H1 (cell line): ENCODE measurements around the gene PLP2. TPM values are rescaled to one million over a fixed set of nuclear protein-coding genes. Genes with fewer than 3 reads are reported as not detected.

ENCODE experiments used
- CTCF ChIA-PET: fragments of 300-600 bp; sonication (Branson Sonifier 250); formaldehyde crosslinking; loops from one replicate; lab custom pipeline; 2021; ENCODE audit not compliant: partially characterized antibody; lab: Charles Lee
- POLR2A ChIA-PET: fragments of 300-600 bp; sonication (Branson Sonifier 250); formaldehyde crosslinking; loops from one replicate; lab custom pipeline; 2021; ENCODE audit warnings: inconsistent platforms; ENCODE audit not compliant: partially characterized antibody; lab: Charles Lee
- DNase-seq, 2 experiments: peaks; one replicate each; pipeline versions ENCODE4 v3.0.0 to v3.0.0-alpha.2; 2010 to 2022; ENCODE audit warnings: low spot score in 2 of 2, low read depth in 1 of 2, mixed read lengths in 1 of 2
- FAIRE-seq: peaks from 2 replicates; lab custom pipeline; 2011; peaks lifted over from hg19 to GRCh38; lab: Jason Lieb, UNC
- H2AFZ ChIP-seq: 2 replicates; pipeline ENCODE4 v1.8.1; 2012; ENCODE audit warnings: low read length, inconsistent platforms
- H2AK5ac ChIP-seq: 2 replicates; pipeline ENCODE4 v1.6.1; 2013; ENCODE audit warnings: low read depth, low read length
- H2BK120ac ChIP-seq: replicated peaks from 2 replicates; pipeline ENCODE3; 2013; ENCODE audit warnings: low read depth, low read length, inconsistent platforms
- H2BK12ac ChIP-seq: 2 replicates; pipeline ENCODE4 v1.6.1; 2013; ENCODE audit warnings: low read depth, low read length
- H2BK15ac ChIP-seq: 2 replicates; pipeline ENCODE4 v1.6.1; 2013; ENCODE audit warnings: low read length
- H2BK20ac ChIP-seq: 2 replicates; pipeline ENCODE4 v1.6.1; 2013; ENCODE audit warnings: low read length
- H2BK5ac ChIP-seq: 2 replicates; pipeline ENCODE4 v1.6.1; 2013; ENCODE audit warnings: low read depth, low read length
- H3K14ac ChIP-seq: 2 replicates; pipeline ENCODE4 v1.6.1; 2013; ENCODE audit warnings: inconsistent platforms; ENCODE audit not compliant: insufficient read length
- H3K18ac ChIP-seq: 2 replicates; pipeline ENCODE4 v1.6.1; 2013; ENCODE audit warnings: low read length; ENCODE audit errors: extremely low read depth
- H3K23ac ChIP-seq: 2 replicates; pipeline ENCODE4 v1.6.1; 2013; ENCODE audit warnings: inconsistent platforms; ENCODE audit not compliant: insufficient read length
- H3K23me2 ChIP-seq: 2 replicates; pipeline ENCODE4 v1.6.1; 2013; ENCODE audit warnings: low read depth, low read length
- H3K27ac ChIP-seq: 2 replicates; pipeline ENCODE4 v1.6.1; 2011; ENCODE audit warnings: low read depth, low read length, inconsistent platforms
- H3K27me3 ChIP-seq, 4 experiments: replicated peaks in 1 of 4; 1 replicate in 1 of 4; 2 replicates in 3 of 4; pipeline versions ENCODE4 v1.6.1 to v1.8.1; 2011 to 2013; ENCODE audit warnings: low read length in 3 of 4, mild to moderate bottlenecking in 3 of 4, inconsistent platforms in 2 of 4, mixed read lengths in 2 of 4, moderate library complexity in 1 of 4; ENCODE audit not compliant: control insufficient read depth in 3 of 4, insufficient read depth in 3 of 4; ENCODE audit errors: extremely low read depth in 1 of 4
- H3K36me3 ChIP-seq, 4 experiments: 2 replicates each; pipeline versions ENCODE4 v1.6.1 to v1.8.1; 2011 to 2013; ENCODE audit warnings: mild to moderate bottlenecking in 4 of 4, low read length in 3 of 4, moderate library complexity in 2 of 4, control low read depth in 1 of 4, inconsistent platforms in 1 of 4; ENCODE audit not compliant: insufficient read depth in 4 of 4, control insufficient read depth in 2 of 4
- H3K4ac ChIP-seq: replicated peaks from 2 replicates; pipeline ENCODE3; 2013; ENCODE audit warnings: low read length, low read depth, mixed read lengths, inconsistent platforms; ENCODE audit not compliant: insufficient read length
- H3K4me1 ChIP-seq, 4 experiments: replicated peaks in 1 of 4; 1 replicate in 1 of 4; 2 replicates in 3 of 4; pipeline versions ENCODE4 v1.6.1 to v1.8.1; 2011 to 2013; ENCODE audit warnings: low read length in 3 of 4, inconsistent platforms in 2 of 4, mixed read lengths in 1 of 4; ENCODE audit not compliant: insufficient read depth in 4 of 4, control insufficient read depth in 3 of 4
- H3K4me2 ChIP-seq, 2 experiments: 2 replicates each; pipeline versions ENCODE4 v1.6.1 to v1.8.1; 2011 to 2013; ENCODE audit warnings: low read depth in 2 of 2, low read length in 2 of 2, control low read depth in 1 of 2, inconsistent platforms in 1 of 2, mild to moderate bottlenecking in 1 of 2; ENCODE audit not compliant: insufficient read depth in 1 of 2
- H3K4me3 ChIP-seq, 4 experiments: fragments of 200-600, 300-600 bp in 1 of 4; sonication (generic), shearing (Covaris generic), sonication (Bioruptor Twin) in 1 of 4; 2 replicates each; pipeline versions ENCODE4 v1.5.1 to v1.8.1; 2011 to 2016; ENCODE audit warnings: low read length in 4 of 4, low read depth in 3 of 4, control low read depth in 2 of 4, inconsistent platforms in 2 of 4, mild to moderate bottlenecking in 2 of 4, mixed read lengths in 1 of 4, moderate library complexity in 1 of 4; ENCODE audit not compliant: insufficient read depth in 2 of 4; ENCODE audit errors: extremely low read depth in 1 of 4
- H3K56ac ChIP-seq: replicated peaks from 2 replicates; pipeline ENCODE3; 2013; ENCODE audit warnings: low read depth, mild to moderate bottlenecking, mixed read lengths, low read length, inconsistent platforms; ENCODE audit not compliant: insufficient read length
- H3K79me1 ChIP-seq: 2 replicates; pipeline ENCODE4 v1.6.1; 2013; ENCODE audit warnings: low read depth, low read length, control low read depth
- H3K79me2 ChIP-seq, 2 experiments: 2 replicates each; pipeline versions ENCODE4 v1.6.1 to v1.8.1; 2012 to 2013; ENCODE audit warnings: low read length in 2 of 2, mild to moderate bottlenecking in 2 of 2, inconsistent platforms in 1 of 2; ENCODE audit not compliant: insufficient read depth in 2 of 2, control insufficient read depth in 1 of 2
- H3K9ac ChIP-seq, 4 experiments: replicated peaks in 1 of 4; 1 replicate in 1 of 4; 2 replicates in 3 of 4; pipeline versions ENCODE4 v1.6.1 to v1.8.1; 2011 to 2013; ENCODE audit warnings: low read depth in 3 of 4, low read length in 3 of 4, control low read depth in 2 of 4, mild to moderate bottlenecking in 2 of 4, moderate library complexity in 2 of 4, inconsistent platforms in 1 of 4; ENCODE audit errors: extremely low read depth in 1 of 4
- H3K9me3 ChIP-seq, 2 experiments: 2 replicates each; pipeline versions ENCODE4 v1.6.1 to v1.8.1; 2012 to 2013; ENCODE audit warnings: mild to moderate bottlenecking in 2 of 2, moderate library complexity in 2 of 2, control low read depth in 1 of 2, inconsistent platforms in 1 of 2, low read depth in 1 of 2, low read length in 1 of 2, mixed read lengths in 1 of 2; ENCODE audit not compliant: insufficient read depth in 2 of 2
- H4K20me1 ChIP-seq, 2 experiments: replicated peaks in 1 of 2; 2 replicates each; pipeline versions ENCODE3 to v1.8.1; 2011 to 2013; ENCODE audit warnings: inconsistent platforms in 2 of 2, low read length in 2 of 2, mild to moderate bottlenecking in 1 of 2; ENCODE audit not compliant: insufficient read depth in 2 of 2, control insufficient read depth in 1 of 2
- H4K5ac ChIP-seq: 2 replicates; pipeline ENCODE4 v1.6.1; 2013; ENCODE audit warnings: low read length, low read depth, mixed read lengths, inconsistent platforms; ENCODE audit not compliant: insufficient read length
- H4K8ac ChIP-seq: 2 replicates; pipeline ENCODE4 v1.8.0; 2013; ENCODE audit warnings: mild to moderate bottlenecking, moderate library complexity, low read length, inconsistent platforms; ENCODE audit not compliant: insufficient read depth; ENCODE audit errors: extremely low read depth
- H4K91ac ChIP-seq: replicated peaks from 2 replicates; pipeline ENCODE3; 2013; ENCODE audit warnings: low read length, mixed read lengths, inconsistent platforms; ENCODE audit not compliant: insufficient read length
- BACH1 ChIP-seq: IDR thresholded peaks from 2 replicates; pipeline ENCODE4 v1.6.1; 2012; ENCODE audit warnings: low read length, improper control_type of control experiment
- BRCA1 ChIP-seq: IDR thresholded peaks from 2 replicates; pipeline ENCODE4 v1.6.1; 2012; ENCODE audit warnings: low read depth, low read length, improper control_type of control experiment
- CBX5 ChIP-seq: fragments of 300-800, 300-1000 bp; sonication (generic); IDR thresholded peaks from 2 replicates; pipeline ENCODE4 v1.7.1; 2016; ENCODE audit warnings: antibody characterized with exemption, low read length, low read depth
- GABPA ChIP-seq: IDR thresholded peaks from 2 replicates; pipeline ENCODE4 v1.6.1; 2011; ENCODE audit warnings: mild to moderate bottlenecking, low read length, moderate library complexity, borderline replicate concordance; ENCODE audit not compliant: insufficient read depth
- GTF2F1 ChIP-seq: IDR thresholded peaks from 2 replicates; pipeline ENCODE4 v1.6.1; 2012; ENCODE audit warnings: low read depth, low read length, improper control_type of control experiment, borderline replicate concordance
- JUND ChIP-seq: IDR thresholded peaks from 2 replicates; pipeline ENCODE4 v1.6.1; 2011; ENCODE audit warnings: mild to moderate bottlenecking, improper control_type of control experiment, low read length
- NANOG ChIP-seq: IDR thresholded peaks from 2 replicates; pipeline ENCODE4 v1.6.1; 2011; ENCODE audit warnings: low read length, low read depth, mild to moderate bottlenecking, inconsistent platforms; ENCODE audit not compliant: insufficient read depth, poor library complexity, severe bottlenecking
- RAD21 ChIP-seq, 2 experiments: IDR thresholded peaks in 1 of 2; conservative IDR thresholded peaks in 1 of 2; 2 replicates each; pipeline ENCODE4 v1.6.1; 2011; ENCODE audit warnings: low read depth in 2 of 2, low read length in 2 of 2, improper control_type of control experiment in 1 of 2, inconsistent platforms in 1 of 2, mild to moderate bottlenecking in 1 of 2, moderate library complexity in 1 of 2
- SP4 ChIP-seq: IDR thresholded peaks from 2 replicates; pipeline ENCODE4 v1.6.1; 2012; ENCODE audit warnings: low read length, inconsistent platforms
- SRF ChIP-seq: IDR thresholded peaks from 2 replicates; pipeline ENCODE4 v1.6.1; 2011; ENCODE audit warnings: mild to moderate bottlenecking, low read depth, low read length, moderate library complexity
- TBP ChIP-seq: IDR thresholded peaks from 2 replicates; pipeline ENCODE4 v1.6.1; 2011; ENCODE audit warnings: low read depth, low read length, improper control_type of control experiment
- TEAD4 ChIP-seq: IDR thresholded peaks from 2 replicates; pipeline ENCODE4 v1.6.1; 2012; ENCODE audit warnings: low read depth, low read length, inconsistent platforms, mixed read lengths
- WGBS, 2 experiments: shearing (Covaris generic) in 1 of 2; methylation state at CpG; one replicate each; pipeline versions ENCODE4 v1.1.6 to v1.1.7; 2013 to 2015; ENCODE audit warnings: low lambda C conversion rate in 2 of 2, mixed read lengths in 2 of 2, inconsistent platforms in 1 of 2, low coverage in 1 of 2, missing lambda C conversion rate in 1 of 2; ENCODE audit not compliant: insufficient replicate concordance in 2 of 2, insufficient coverage in 1 of 2, insufficient read length in 1 of 2; ENCODE audit errors: extremely low coverage in 1 of 2, missing lambda C conversion rate in 1 of 2; 5-methylcytosine and 5-hydroxymethylcytosine counted together
- polyA plus RNA-seq, 7 experiments: library from polyadenylated mRNA; depleted of rRNA in 3 of 7; stranded (reverse) in 5 of 7; unstranded in 2 of 7; fragments of >200 nt in 5 of 7; fragments of 200-250 nt in 2 of 7; gene quantifications; 1 replicate in 5 of 7; 2 replicates in 1 of 7; 4 replicates in 1 of 7; pipeline versions ENCODE4 v1.2.1 to v1.2.3, GENCODE V29; 2011 to 2013; ENCODE audit warnings: missing spikeins in 2 of 7, mixed read lengths in 2 of 7
- total RNA-seq: library from RNA; stranded (reverse); fragmentation: NEBNext Ultra II Directional; extraction: Animal tissue kit (Norgen Biotek cat#: 25700); gene quantifications from 2 replicates; pipeline ENCODE4 v1.2.1, GENCODE V29; 2021
- TF ChIP-seq, protein P1 (sequence below): IDR thresholded peaks from 2 replicates; pipeline ENCODE4 v1.6.1; 2011; ENCODE audit warnings: low read depth, mild to moderate bottlenecking, low read length; ENCODE audit not compliant: insufficient read depth

PLP2 gene
- total and polyA plus RNA-seq, 2 of the 8 experiments (the other 6 are each of a cell fraction or from before 2014, with no cell fraction given) = 10.3 to 23.4 TPM

GRCh38 chrX:49206543-49206942, 34.8 kb downstream of the PLP2 start:
- FAIRE-seq (no peak), DNase-seq (no peak)
- no peak overlapping the region for H3K18ac ChIP-seq
- no peak overlapping the region for H3K56ac ChIP-seq
- H3K36me3 ChIP-seq = no peaks in the 10 kb centered on the region
- ChIA-PET CTCF (interaction anchor here (1.5 to 4.6 kb wide), 2 partner anchors 14 to 61 kb away, joined by 3 to 22 read pairs; no protein-coding TSS in a partner anchor), POLR2A (interaction anchor here (0.5 kb wide), 1 partner anchor 8 kb away, joined by 3 read pairs; no protein-coding TSS in a partner anchor)
- H3K27me3 ChIP-seq = no peaks in the 10 kb centered on the region
- no peaks in the 10 kb centered on the region for H3K79me1 ChIP-seq
- H4K5ac ChIP-seq = no peak overlapping the region
- no peak overlapping the region for H2AK5ac ChIP-seq
- no peak overlapping the region for H4K91ac ChIP-seq
- no peaks in the 10 kb centered on the region for H3K79me2 ChIP-seq
- H3K9me3 ChIP-seq = no peaks in the 10 kb centered on the region
- no peaks in the 10 kb centered on the region for H3K23me2 ChIP-seq
- H4K8ac ChIP-seq = no peak overlapping the region
- H2BK120ac ChIP-seq = no peak overlapping the region
- no peak overlapping the region for H3K9ac ChIP-seq
- no peak overlapping the region for H2AFZ ChIP-seq
- H3K4me1 ChIP-seq = peaks cover 0 to 11% (median 2%) of the 10 kb centered on the region in 4 experiments; a peak in 2 of 7 replicates
- no peak overlapping the region for H3K4me3 ChIP-seq
- WGBS, 2 experiments = no CpG with 5 or more reads among the region's 8 CpGs
- no peak for TF ChIP-seq GABPA
- no peak for TF ChIP-seq CBX5
- no peak for TF ChIP-seq TBP
- TF ChIP-seq SRF = no peak
- TF ChIP-seq SP4 = no peak
- no peak for TF ChIP-seq TEAD4
- no peak for TF ChIP-seq GTF2F1
- no peak for TF ChIP-seq BACH1
- TF ChIP-seq RAD21 (IDR thresholded peaks at IDR 0.05 in 1 of 2, conservative IDR thresholded peaks at IDR 0.05 in 1 of 2; ENCODE audit: low read depth in 2 of 2, low read length in 2 of 2) = no peak
- no peak for TF ChIP-seq JUND
- TF ChIP-seq, protein P1, sequence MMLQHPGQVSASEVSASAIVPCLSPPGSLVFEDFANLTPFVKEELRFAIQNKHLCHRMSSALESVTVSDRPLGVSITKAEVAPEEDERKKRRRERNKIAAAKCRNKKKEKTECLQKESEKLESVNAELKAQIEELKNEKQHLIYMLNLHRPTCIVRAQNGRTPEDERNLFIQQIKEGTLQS = no peak
- TF ChIP-seq NANOG = no peak
- TF ChIP-seq BRCA1 = no peak
- H3K14ac ChIP-seq = no peak overlapping the region
- H2BK12ac ChIP-seq = no peak overlapping the region
- H3K4me2 ChIP-seq = no peak overlapping the region
- H4K20me1 ChIP-seq = no peaks in the 10 kb centered on the region
- H3K23ac ChIP-seq = no peak overlapping the region
- H3K4ac ChIP-seq = no peak overlapping the region
- H2BK5ac ChIP-seq = no peak overlapping the region
- no peak overlapping the region for H2BK20ac ChIP-seq
- no peak overlapping the region for H2BK15ac ChIP-seq
- no peak overlapping the region for H3K27ac ChIP-seq
